Effector memory CD8-positive, alpha-beta T cell (primary cell): Measurements from ENCODE around the gene PITPNC1.

Experiments
- ATAC-seq: fragments of 150-1000 bp; cut with Tn5 transposase; replicated peaks from 2 replicates; pipeline ENCODE4 v1.10.0; 2021; ENCODE audit warnings: mild to moderate bottlenecking, moderate library complexity
- DNase-seq, 3 experiments: peaks; one replicate each; pipeline ENCODE4 v3.0.0; 2021
- H3K27ac Mint-ChIP-seq, 2 donors: one replicate each; pipeline ENCODE4 v1.8.0; 2022; ENCODE audit warnings: mild to moderate bottlenecking in 2 of 2, mixed read lengths in 2 of 2, moderate library complexity in 2 of 2
- H3K27me3 Mint-ChIP-seq, 2 donors: one replicate each; pipeline ENCODE4 v1.8.0; 2022; ENCODE audit warnings: mixed read lengths in 2 of 2
- H3K36me3 Mint-ChIP-seq: one replicate; pipeline ENCODE4 v1.8.0; 2022; ENCODE audit warnings: mild to moderate bottlenecking, moderate library complexity, mixed read lengths; ENCODE audit not compliant: insufficient read depth
- H3K4me1 Mint-ChIP-seq, 2 donors: one replicate each; pipeline ENCODE4 v1.8.0; 2022; ENCODE audit warnings: low read depth in 2 of 2, mixed read lengths in 2 of 2
- H3K4me3 Mint-ChIP-seq, 2 donors: one replicate each; pipeline ENCODE4 v1.8.0; 2022; ENCODE audit warnings: mild to moderate bottlenecking in 2 of 2, mixed read lengths in 2 of 2, moderate library complexity in 2 of 2
- H3K9me3 Mint-ChIP-seq, 2 donors: one replicate each; pipeline ENCODE4 v1.8.0; 2022; ENCODE audit warnings: mixed read lengths in 2 of 2

PITPNC1 gene

DNA sequence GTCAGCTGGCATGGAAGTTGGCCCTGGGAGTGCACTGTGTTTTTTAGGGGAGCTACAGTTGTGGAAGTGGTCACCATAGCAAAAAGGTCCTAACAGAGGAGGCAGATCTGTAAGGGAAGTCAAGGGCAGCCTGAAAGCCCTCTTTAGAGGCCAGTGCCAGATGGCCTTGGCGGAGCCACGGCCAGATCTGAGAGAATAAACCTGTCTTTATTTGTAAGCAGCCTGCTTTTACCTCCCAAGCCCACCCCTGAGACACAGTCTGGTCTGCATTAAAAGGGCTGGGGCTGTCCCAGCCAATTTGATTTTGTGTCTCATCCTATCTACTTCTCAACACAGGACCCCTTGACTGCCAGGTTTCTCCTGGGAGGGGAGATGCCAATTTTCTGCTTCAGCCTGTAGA, 289.6 kb downstream of the PITPNC1 start:
- DNase-seq (no peak), ATAC-seq (no peak)
- H3K27ac Mint-ChIP-seq: peak overlapping the region; percentile 72 to 84
- peaks cover 2 to 6% of the 10 kb centered on the region in 2 donors for H3K4me1 Mint-ChIP-seq
- no peaks in the 10 kb centered on the region for H3K9me3 Mint-ChIP-seq
- peaks cover 52% of the 10 kb centered on the region for H3K36me3 Mint-ChIP-seq
- no peak overlapping the region for H3K4me3 Mint-ChIP-seq
- no peaks in the 10 kb centered on the region for H3K27me3 Mint-ChIP-seq

DNA sequence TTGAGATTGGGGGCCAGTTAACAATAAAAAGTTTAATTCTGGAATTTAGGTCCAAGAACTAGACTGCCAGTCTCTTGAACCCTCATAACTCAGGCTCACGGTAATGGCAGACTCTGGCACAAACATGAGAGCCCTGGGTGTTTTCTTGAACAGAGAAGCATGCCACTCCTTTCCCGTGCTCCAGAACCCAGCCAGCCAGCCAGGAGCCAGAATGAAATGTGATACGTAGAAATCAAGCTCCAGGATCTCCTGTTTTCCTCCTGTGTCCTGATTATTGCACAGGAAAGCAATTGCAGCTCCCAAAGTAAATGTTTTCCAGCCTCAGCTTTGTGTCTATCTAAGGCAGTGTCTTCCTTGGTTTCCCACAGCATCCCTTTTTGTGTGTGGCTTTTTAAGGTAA, 294.4 kb downstream of the PITPNC1 start:
- H3K36me3 Mint-ChIP-seq: peaks cover 72% of the 10 kb centered on the region

DNA sequence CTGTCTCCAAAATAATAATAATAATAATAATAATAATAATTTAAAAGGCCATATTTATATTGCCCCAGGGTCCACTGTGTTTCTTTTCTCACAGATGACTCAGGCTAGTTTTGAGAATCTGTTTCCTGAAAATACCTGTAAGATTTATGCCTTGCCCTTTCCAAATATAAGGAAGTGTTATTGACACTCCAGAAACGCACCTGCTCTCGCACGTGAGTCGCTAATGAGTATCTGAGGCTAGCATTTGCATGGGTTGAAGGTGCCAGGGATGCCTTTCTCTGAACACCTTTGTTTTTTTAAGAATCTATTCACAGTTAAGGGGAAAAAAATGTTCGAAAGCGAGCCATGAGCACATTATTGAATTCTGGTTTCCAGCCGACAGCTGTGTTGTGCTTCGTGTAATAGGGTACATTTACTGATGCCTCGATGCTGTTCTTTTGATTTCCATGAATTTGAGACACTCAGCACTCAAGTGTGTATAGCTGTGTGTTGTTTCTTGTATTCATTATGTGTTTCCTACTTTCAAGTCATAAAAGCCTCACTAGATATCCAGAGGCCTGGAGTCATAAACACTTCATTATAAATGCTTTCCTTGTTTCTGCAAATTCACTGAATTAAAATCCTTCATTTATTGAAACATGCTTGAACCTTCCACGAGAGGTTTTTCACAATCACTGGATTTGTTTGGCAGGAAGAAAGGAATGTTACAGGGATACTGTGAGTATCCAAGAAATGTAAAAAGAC, 295.7 kb downstream of the PITPNC1 start:
- peak overlapping the region in 1 of 2 donors; percentile 9 for H3K27ac Mint-ChIP-seq
- H3K36me3 Mint-ChIP-seq: peaks cover 74% of the 10 kb centered on the region
- H3K27me3 Mint-ChIP-seq: no peaks in the 10 kb centered on the region
- no peaks in the 10 kb centered on the region for H3K4me1 Mint-ChIP-seq
- no peak overlapping the region for H3K4me3 Mint-ChIP-seq
- DNase-seq (no peak), ATAC-seq (no peak)
- no peaks in the 10 kb centered on the region for H3K9me3 Mint-ChIP-seq

More for the DNA sequence above, 294.4 kb downstream of the PITPNC1 start:
- ATAC-seq (no peak), DNase-seq (no peak)
- Mint-ChIP-seq H3K4me3 (no peak overlapping the region), H3K27ac (no peak overlapping the region), H3K9me3 (no peaks in the 10 kb centered on the region), H3K4me1 (no peaks in the 10 kb centered on the region), H3K27me3 (no peaks in the 10 kb centered on the region)

DNA sequence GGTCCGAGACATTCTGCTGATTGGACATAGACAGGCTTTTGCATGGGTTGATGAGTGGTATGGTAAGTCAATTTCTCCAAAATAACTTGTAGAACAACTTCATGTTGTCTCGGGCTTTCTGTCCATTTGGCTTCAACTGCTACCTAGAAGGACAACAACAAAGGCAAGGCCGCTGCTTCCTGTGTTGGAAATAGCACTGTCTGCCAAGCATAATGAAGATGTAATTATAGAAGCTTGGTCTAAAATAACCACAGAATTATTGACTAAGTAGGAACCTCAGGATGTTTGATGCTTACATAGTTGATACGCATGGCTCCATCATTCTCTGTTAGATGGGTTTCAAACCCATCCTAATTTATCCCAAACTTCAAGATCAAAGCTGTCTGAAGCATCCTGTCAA, 298.4 kb downstream of the PITPNC1 start:
- H3K36me3 Mint-ChIP-seq: peaks cover 67% of the 10 kb centered on the region
- ATAC-seq: no peak
- no peaks in the 10 kb centered on the region for H3K4me1 Mint-ChIP-seq
- no peaks in the 10 kb centered on the region for H3K9me3 Mint-ChIP-seq
- peak overlapping the region in 1 of 2 donors; percentile 22 for H3K27ac Mint-ChIP-seq
- no peak overlapping the region for H3K4me3 Mint-ChIP-seq
- no peak for DNase-seq
- no peaks in the 10 kb centered on the region for H3K27me3 Mint-ChIP-seq

DNA sequence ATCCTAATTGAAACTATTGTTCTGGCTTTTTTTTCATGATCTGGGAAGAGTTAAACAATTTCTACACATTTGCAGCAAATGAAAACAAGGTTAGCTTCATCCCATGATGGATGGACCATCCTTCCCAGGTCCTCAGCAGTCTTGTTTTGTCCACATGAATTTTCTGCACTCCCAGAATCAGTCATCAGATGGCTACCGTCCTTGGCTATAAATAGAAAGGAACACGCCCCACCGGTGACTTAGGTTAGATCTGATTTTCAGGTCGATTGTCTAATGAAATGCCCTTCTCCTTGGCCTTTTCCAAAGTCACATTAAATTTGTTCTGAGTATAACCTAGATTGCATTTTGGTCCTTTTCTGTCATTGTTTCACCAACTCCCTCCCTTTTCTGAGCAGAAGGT, 299.2 kb downstream of the PITPNC1 start:
- H3K4me3 Mint-ChIP-seq: no peak overlapping the region
- peaks cover 62% of the 10 kb centered on the region for H3K36me3 Mint-ChIP-seq
- no peaks in the 10 kb centered on the region for H3K4me1 Mint-ChIP-seq
- peak overlapping the region; percentile 15 to 85 for H3K27ac Mint-ChIP-seq
- DNase-seq: no peak
- no peaks in the 10 kb centered on the region for H3K27me3 Mint-ChIP-seq
- no peaks in the 10 kb centered on the region for H3K9me3 Mint-ChIP-seq
- no peak for ATAC-seq

DNA sequence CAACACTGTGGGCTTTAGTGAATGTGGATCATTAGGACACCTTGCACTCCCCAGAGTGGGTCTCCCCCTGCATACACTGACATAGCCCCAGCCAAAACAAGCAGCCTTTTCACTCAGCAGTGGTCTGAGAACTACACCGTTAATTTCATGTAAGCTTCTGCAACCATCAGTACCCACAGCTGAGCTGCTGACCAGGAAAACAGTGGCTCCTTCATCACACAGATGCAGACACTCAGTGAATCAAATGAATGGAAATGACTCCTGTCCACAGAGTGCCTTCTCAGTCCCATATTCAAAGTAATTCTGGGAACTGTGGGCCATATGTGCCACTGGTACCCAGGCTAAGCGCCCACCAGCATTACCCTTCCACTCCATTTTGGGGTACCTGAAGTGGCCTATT, 301.3 kb downstream of the PITPNC1 start:
- Mint-ChIP-seq H3K4me1 (no peaks in the 10 kb centered on the region), H3K4me3 (no peak overlapping the region), H3K36me3 (peaks cover 65% of the 10 kb centered on the region), H3K27me3 (no peaks in the 10 kb centered on the region), H3K9me3 (no peaks in the 10 kb centered on the region), H3K27ac (peak overlapping the region in 1 of 2 donors; percentile 12)
- ATAC-seq (no peak), DNase-seq (no peak)

DNA sequence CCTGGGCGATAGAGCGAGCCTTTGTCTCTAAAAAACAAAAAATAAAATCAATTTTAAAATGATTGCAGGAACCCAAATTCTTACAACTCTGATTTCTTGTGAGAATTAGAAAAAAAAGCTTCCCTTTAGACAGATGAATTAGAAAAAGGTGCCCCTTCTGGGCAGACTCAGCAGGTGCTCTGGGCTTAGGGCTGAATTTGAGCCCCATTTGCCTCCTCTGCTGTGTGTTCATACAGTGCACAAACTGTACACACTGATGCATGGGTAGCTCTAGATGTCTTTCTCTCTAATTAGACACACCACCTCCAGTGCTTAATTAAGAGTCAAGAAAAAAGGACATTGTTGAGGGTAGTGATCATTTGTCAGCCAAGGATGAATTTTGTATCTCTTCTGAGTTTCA, 302.1 kb downstream of the PITPNC1 start:
- no peaks in the 10 kb centered on the region for H3K4me1 Mint-ChIP-seq

DNA sequence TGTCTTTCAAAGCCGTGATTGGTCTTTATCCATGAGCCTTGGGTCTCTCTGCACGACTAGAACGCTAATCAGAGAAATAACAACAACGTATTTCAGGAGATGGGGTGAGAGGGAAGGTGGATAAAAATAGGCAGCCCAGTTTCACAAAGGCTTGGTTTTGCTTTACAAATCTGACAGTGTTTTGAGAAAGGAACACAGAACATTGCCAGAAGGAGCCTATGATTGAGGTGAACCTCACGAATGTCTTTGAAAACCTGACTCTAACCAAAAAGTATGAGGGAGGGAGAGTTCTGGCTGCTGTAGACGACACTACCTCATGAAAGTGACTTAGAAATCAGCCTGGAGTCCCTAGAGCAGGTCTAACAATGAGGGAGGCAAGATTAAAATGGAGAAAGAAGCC, 302.6 kb downstream of the PITPNC1 start:
- Mint-ChIP-seq H3K4me3 (no peak overlapping the region), H3K4me1 (no peaks in the 10 kb centered on the region), H3K36me3 (peaks cover 56% of the 10 kb centered on the region), H3K27ac (peak overlapping the region in 1 of 2 donors; percentile 61), H3K9me3 (no peaks in the 10 kb centered on the region), H3K27me3 (no peaks in the 10 kb centered on the region)
- DNase-seq (no peak), ATAC-seq (no peak)

More for the DNA sequence above, 302.1 kb downstream of the PITPNC1 start:
- ATAC-seq: no peak
- H3K27me3 Mint-ChIP-seq: no peaks in the 10 kb centered on the region
- H3K27ac Mint-ChIP-seq: peak overlapping the region in 1 of 2 donors; percentile 61
- H3K4me3 Mint-ChIP-seq: no peak overlapping the region
- DNase-seq: no peak
- peaks cover 61% of the 10 kb centered on the region for H3K36me3 Mint-ChIP-seq
- no peaks in the 10 kb centered on the region for H3K9me3 Mint-ChIP-seq

DNA sequence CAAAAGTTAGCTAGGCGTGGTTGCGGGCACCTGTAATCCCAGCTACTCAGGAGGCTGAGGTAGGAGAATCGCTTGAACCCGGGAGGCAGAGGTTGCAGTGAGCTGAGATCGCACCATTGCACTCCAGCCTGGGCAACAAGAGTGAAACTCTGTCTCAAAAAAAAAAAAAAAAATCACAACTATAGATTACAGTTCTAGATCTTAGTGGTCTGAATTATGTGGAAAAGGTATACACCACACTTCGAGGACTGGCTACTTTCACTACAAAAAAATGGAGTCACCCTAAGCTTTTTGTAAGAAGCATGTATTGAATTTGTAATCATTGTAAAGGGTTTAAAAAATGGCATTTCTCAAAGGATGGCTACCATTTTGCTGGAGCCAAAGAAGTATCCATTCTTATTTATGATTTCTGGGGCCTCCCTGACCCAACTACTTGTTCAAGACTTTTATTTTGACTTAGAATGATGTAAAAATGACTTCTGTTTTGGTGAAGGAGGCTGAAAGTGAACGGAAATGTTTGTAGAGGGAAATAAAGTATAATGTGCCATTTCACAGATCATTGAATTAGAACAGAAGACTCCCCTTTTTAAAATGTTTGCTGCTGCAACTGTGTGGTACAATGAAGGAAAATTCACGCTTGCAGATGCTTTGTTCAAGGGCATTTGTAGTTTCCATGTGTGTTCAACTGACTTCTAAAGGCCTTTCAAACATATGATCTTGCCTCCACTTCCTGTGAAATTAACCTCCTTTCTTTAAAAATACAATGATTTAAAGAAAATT, 303.6 kb downstream of the PITPNC1 start:
- Mint-ChIP-seq H3K27me3 (no peaks in the 10 kb centered on the region), H3K36me3 (peaks cover 51% of the 10 kb centered on the region), H3K4me1 (no peaks in the 10 kb centered on the region), H3K27ac (peak overlapping the region; percentile 71 to 83), H3K9me3 (no peaks in the 10 kb centered on the region), H3K4me3 (no peak overlapping the region)
- no peak for DNase-seq
- no peak for ATAC-seq

DNA sequence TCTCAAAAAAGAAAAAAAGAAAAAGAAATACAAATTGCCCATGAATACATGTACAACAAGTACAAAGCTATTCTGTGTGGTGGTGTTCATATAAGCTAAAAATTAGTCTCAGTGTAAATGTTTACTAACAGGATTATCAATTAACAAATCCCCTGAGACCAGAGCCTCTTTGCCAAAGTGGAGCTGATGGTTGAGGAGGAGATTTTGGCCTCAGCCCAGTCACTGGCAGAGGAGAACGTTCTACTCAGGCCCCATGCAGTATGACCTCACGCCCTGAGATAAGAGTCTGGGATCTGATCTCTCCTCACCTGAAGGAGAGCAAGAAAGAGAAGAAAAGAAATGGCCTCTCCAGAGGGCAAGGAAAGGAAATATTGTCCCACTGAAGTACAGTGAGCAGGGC, 305.1 kb downstream of the PITPNC1 start:
- Mint-ChIP-seq H3K4me1 (no peaks in the 10 kb centered on the region), H3K9me3 (no peaks in the 10 kb centered on the region), H3K27ac (peak overlapping the region; percentile 55 to 81), H3K27me3 (no peaks in the 10 kb centered on the region), H3K36me3 (peaks cover 39% of the 10 kb centered on the region), H3K4me3 (no peak overlapping the region)
- DNase-seq (no peak), ATAC-seq (no peak)

DNA sequence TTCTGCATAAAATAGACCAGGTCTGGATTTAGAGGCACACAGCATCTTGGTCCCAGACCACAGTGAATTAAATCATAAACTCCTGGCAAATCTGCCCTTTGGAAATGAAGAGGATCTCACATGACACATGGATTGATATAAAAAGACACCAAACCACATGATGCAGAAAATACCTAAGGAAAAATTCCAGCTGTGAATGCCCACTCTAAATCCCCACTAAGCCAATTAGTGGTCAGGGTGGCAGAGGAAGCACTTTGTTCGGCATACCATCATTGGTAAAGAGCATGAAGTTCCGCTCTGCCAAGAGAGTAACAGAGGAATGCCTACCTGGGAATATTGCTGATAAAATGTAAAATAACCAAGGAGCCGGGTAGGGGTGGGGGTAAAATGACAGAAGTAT, 308.3 kb downstream of the PITPNC1 start:
- Mint-ChIP-seq H3K27me3 (no peaks in the 10 kb centered on the region), H3K36me3 (peaks cover 32% of the 10 kb centered on the region), H3K4me1 (no peaks in the 10 kb centered on the region), H3K27ac (peak overlapping the region in 1 of 2 donors; percentile 60), H3K9me3 (no peaks in the 10 kb centered on the region), H3K4me3 (no peak overlapping the region)
- DNase-seq: no peak
- no peak for ATAC-seq

DNA sequence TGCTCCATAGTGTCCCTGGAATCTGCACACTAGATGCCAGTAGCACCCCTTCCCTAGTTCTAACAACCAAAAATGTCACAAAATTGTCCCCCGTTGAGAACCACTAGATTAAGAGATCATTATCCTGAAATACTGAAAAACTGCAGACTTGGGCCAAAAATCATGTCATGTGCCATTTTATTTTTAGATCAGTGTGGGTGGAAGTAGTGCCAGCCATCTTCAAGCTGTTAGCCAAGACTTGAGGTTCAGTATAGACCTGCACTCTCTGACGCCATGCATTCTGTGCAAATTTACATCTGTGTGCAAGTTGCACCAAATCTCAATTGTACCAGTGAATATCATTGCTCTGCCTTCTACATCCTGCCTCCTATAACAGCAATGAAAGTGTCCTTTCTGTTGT, 309.2 kb downstream of the PITPNC1 start:
- no peak for ATAC-seq
- peak overlapping the region in 1 of 2 donors; percentile 1 for H3K27ac Mint-ChIP-seq
- peaks cover 33% of the 10 kb centered on the region for H3K36me3 Mint-ChIP-seq
- no peaks in the 10 kb centered on the region for H3K4me1 Mint-ChIP-seq
- no peak for DNase-seq
- no peaks in the 10 kb centered on the region for H3K9me3 Mint-ChIP-seq
- H3K27me3 Mint-ChIP-seq: no peaks in the 10 kb centered on the region
- no peak overlapping the region for H3K4me3 Mint-ChIP-seq

DNA sequence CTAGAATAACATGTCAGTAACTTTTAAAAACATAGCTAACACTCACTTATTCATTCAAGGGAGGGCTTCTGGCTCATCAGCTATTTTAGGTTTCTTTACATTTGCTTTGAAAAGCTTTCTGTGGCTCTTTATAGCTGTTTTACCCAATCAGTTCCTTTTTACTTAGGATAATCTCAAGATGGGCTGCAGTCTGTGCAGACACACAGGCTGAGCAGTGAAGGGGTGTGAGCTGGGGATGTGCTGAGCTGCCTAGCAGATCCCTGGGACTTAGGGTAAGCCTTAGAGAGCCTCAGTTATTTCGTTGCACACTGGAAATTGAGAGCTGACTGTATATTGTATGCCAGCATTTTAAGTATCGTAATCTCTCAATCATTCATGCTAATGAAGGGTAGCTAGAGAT, 310.4 kb downstream of the PITPNC1 start:
- no peaks in the 10 kb centered on the region for H3K9me3 Mint-ChIP-seq
- H3K27ac Mint-ChIP-seq: no peak overlapping the region
- peaks cover 36% of the 10 kb centered on the region for H3K36me3 Mint-ChIP-seq
- ATAC-seq (no peak), DNase-seq (no peak)
- H3K4me3 Mint-ChIP-seq: no peak overlapping the region
- no peaks in the 10 kb centered on the region for H3K4me1 Mint-ChIP-seq
- no peaks in the 10 kb centered on the region for H3K27me3 Mint-ChIP-seq
